Measurements from ENCODE around the gene GZMM. TPM values are rescaled to one million over a fixed set of nuclear protein-coding genes. Genes with fewer than 3 reads are reported as not detected.

GZMM gene
- total RNA-seq, 1 donor from 2014 or later, result not detected

- H3K27me3 Mint-ChIP-seq (ENCODE audit: insufficient read depth, low read depth), result peaks cover 2% of the 10 kb centered on the region
- peaks cover 1% of the 10 kb centered on the region for H3K4me1 Mint-ChIP-seq
- H3K27ac Mint-ChIP-seq, result no peak overlapping the region
- Histone ChIP-seq H3K4me1 (peaks cover under 1% of the 10 kb centered on the region), H3K9ac (no peak overlapping the region), H3K4me3 (no peak overlapping the region), H3K27ac (no peak overlapping the region), H3K79me2 (ENCODE audit: low read depth) (peaks cover 14% of the 10 kb centered on the region), H3K27me3 (no peaks in the 10 kb centered on the region), H2AFZ (replicated peaks) (no peak overlapping the region), H3K9me3 (ENCODE audit: low read depth) (no peaks in the 10 kb centered on the region), H3F3A (ENCODE audit: low read depth) (no peaks in the 10 kb centered on the region), H3K4me2 (no peak overlapping the region), H4K20me1 (ENCODE audit: low read depth) (peaks cover 43% of the 10 kb centered on the region), H3K36me3 (no peaks in the 10 kb centered on the region)
- no peak overlapping the region for H3K4me3 Mint-ChIP-seq
- no peak for DNase-seq (ENCODE audit: low spot score)
- TF ChIP-seq EZH2phosphoT487 (IDR thresholded peaks at IDR 0.05) (no peak), EZH2 (IDR thresholded peaks at IDR 0.05) (no peak), CTCF (IDR thresholded peaks at IDR 0.05) (no peak)
- H3K36me3 Mint-ChIP-seq, result peaks cover 10% of the 10 kb centered on the region
- no peaks in the 10 kb centered on the region for H3K9me3 Mint-ChIP-seq
Observed at GRCh38 chr19:538641-539428, 5.0 kb upstream of the GZMM start.

- H3K79me2 ChIP-seq (ENCODE audit: low read depth), result peaks cover 9% of the 10 kb centered on the region
Observed at GRCh38 chr19:539429-540030, 4.3 kb upstream of the GZMM start.

GRCh38 chr19:540867-541637 lies 2.8 kb upstream of the GZMM start:
- no peak for DNase-seq (ENCODE audit: low spot score)
- Histone ChIP-seq H3K4me1 (no peaks in the 10 kb centered on the region), H3K27ac (no peak overlapping the region), H3K79me2 (ENCODE audit: low read depth) (no peaks in the 10 kb centered on the region), H3K4me3 (no peak overlapping the region), H3F3A (ENCODE audit: low read depth) (no peaks in the 10 kb centered on the region), H2AFZ (replicated peaks) (no peak overlapping the region), H3K9ac (no peak overlapping the region), H3K36me3 (no peaks in the 10 kb centered on the region), H3K9me3 (ENCODE audit: low read depth) (no peaks in the 10 kb centered on the region), H3K27me3 (no peaks in the 10 kb centered on the region), H3K4me2 (no peak overlapping the region), H4K20me1 (ENCODE audit: low read depth) (peaks cover 26% of the 10 kb centered on the region)
- H3K4me3 Mint-ChIP-seq, result no peak overlapping the region
- peaks cover 6% of the 10 kb centered on the region for H3K27me3 Mint-ChIP-seq (ENCODE audit: insufficient read depth, low read depth)
- no peaks in the 10 kb centered on the region for H3K9me3 Mint-ChIP-seq
- no peaks in the 10 kb centered on the region for H3K4me1 Mint-ChIP-seq
- H3K27ac Mint-ChIP-seq, result no peak overlapping the region
- peaks cover 10% of the 10 kb centered on the region for H3K36me3 Mint-ChIP-seq
- TF ChIP-seq EZH2 (IDR thresholded peaks at IDR 0.05) (no peak), CTCF (IDR thresholded peaks at IDR 0.05) (no peak), EZH2phosphoT487 (IDR thresholded peaks at IDR 0.05) (no peak)

More at GRCh38 chr19:539429-540030, 4.3 kb upstream of the GZMM start:
- Histone ChIP-seq H4K20me1 (ENCODE audit: low read depth) (peaks cover 38% of the 10 kb centered on the region), H3K27ac (no peak overlapping the region), H3K36me3 (no peaks in the 10 kb centered on the region), H3K4me1 (no peaks in the 10 kb centered on the region), H3F3A (ENCODE audit: low read depth) (no peaks in the 10 kb centered on the region), H3K9ac (no peak overlapping the region), H3K4me3 (no peak overlapping the region), H3K4me2 (no peak overlapping the region), H3K27me3 (no peaks in the 10 kb centered on the region), H2AFZ (replicated peaks) (no peak overlapping the region), H3K9me3 (ENCODE audit: low read depth) (no peaks in the 10 kb centered on the region)
- TF ChIP-seq CTCF (IDR thresholded peaks at IDR 0.05) (no peak), EZH2phosphoT487 (IDR thresholded peaks at IDR 0.05) (no peak), EZH2 (IDR thresholded peaks at IDR 0.05) (no peak)
- Mint-ChIP-seq H3K27me3 (ENCODE audit: insufficient read depth, low read depth) (peaks cover 2% of the 10 kb centered on the region), H3K4me3 (no peak overlapping the region), H3K9me3 (no peaks in the 10 kb centered on the region), H3K4me1 (no peaks in the 10 kb centered on the region), H3K27ac (no peak overlapping the region), H3K36me3 (peaks cover 10% of the 10 kb centered on the region)
- DNase-seq (ENCODE audit: low spot score), result no peak

All from neural progenitor cell (in vitro differentiated cells).